Measurements from ENCODE around the gene PAM16.

The PAM16 gene

DNA sequence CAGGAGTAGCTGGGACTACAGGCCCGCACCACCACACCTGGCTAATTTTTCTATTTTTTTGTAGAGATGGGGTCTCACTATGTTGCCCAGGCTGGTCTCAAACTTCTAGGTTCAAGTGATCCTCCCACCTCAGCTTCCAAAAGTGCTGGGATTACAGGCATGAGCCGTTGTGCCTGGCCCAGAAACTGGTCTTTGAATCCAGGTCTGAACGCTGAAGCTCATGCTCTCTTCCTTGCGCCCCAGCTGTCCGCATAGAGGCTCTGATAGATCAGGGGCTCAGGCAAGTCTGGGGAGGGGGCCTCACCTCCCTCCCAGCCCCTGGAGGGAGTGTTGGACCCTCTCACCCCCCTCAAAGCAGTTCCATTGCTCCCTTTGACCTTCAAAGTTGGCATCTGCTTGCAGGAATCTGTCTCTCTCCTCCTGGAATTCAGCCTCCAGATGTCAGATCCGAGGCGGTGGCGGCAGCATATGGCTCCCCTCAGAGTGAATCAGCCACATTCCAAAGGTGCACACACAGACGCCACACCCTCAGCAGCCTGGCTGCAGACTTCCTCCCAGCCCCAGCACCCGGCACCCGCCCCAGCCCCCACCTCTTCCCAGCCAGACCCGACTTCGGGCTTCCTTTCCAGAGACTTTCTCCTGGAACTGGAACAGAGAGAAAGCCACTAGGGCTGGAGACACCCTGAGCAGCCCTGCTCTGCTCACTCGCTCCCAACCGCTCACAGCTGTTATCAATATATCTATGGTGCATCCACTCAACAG, 52.2 kb downstream of the PAM16 start:
- DNase-seq (ENCODE audit: low read depth in 2 of 2): no peak

- DNase-seq (ENCODE audit: low read depth in 2 of 2): no peak
Observed at GRCh38 chr16:4297480-4297879, 53.6 kb downstream of the PAM16 start.

GRCh38 chr16:4295581-4295980, 55.5 kb downstream of the PAM16 start:
- no peak for DNase-seq (ENCODE audit: low read depth in 2 of 2)

- DNase-seq (ENCODE audit: low read depth in 2 of 2): no peak
Observed at GRCh38 chr16:4293822-4294457, 57.2 kb downstream of the PAM16 start.

DNA sequence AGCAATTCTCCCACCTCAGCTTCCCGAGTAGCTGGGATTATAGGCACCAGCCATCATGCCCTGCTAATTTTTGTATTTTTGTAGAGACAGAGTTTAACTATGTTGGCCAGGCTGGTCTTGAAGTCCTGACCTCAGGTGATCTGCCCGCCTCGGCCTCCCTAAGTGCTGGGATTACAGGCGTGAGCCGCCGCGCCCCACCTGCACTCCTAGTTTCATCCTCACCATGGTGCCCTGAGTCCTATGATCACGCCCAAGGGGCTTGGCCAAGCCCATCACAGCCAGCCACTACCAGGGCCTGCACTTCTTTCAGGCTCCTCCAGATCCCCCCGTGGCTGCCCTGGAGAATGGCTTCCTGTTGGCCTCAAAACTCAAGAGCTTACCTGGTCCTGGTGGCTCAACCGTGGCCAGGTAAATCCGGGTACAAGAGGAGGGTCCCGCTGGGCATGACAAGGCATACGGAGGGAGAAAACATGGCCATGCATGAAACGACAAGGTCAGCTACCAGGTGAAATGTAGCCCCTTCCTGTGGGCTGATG, 57.9 kb downstream of the PAM16 start:
- DNase-seq (ENCODE audit: low read depth in 2 of 2): no peak

DNA sequence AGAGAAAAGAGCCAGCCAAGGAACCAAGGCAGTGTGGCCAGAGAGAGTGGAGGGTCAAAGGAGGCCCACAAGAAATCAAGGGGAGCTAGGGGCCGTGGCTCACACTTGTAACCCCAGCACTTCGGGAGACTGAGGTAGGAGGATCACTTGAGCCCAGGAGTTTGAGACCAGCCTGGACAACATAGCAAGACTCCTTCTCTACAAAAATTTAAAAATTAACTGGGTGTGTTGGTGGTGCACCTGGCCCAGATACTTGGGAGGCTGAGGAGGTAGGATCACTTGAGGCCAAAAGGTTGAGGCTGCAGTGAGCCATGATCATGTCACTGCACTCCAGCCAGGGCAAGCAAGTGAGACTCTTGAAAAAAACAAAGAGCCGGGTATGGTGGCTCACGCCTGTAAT, 59.4 kb downstream of the PAM16 start:
- DNase-seq (ENCODE audit: low read depth in 2 of 2): no peak
